Mesenchymal stem cell (in vitro differentiated cells and primary cell): ENCODE results near the gene ACTA2.
A peak's percentile ranks its signal among the peaks of the same experiment; 100 is the strongest.

ENCODE experiments used
- DNase-seq: peaks from one replicate; pipeline ENCODE4 v3.0.0-alpha.2; 2013
- H2AFZ ChIP-seq: one replicate; pipeline ENCODE4 v1.6.1; 2013; ENCODE audit warnings: low read depth, mild to moderate bottlenecking, control low read depth, inconsistent platforms, low read length, moderate library complexity
- H2AK5ac ChIP-seq: 2 replicates; pipeline ENCODE4 v1.6.1; 2013; ENCODE audit warnings: low read length, moderate library complexity, mild to moderate bottlenecking, inconsistent platforms; ENCODE audit not compliant: severe bottlenecking
- H2BK120ac ChIP-seq: one replicate; pipeline ENCODE4 v1.6.1; 2013; ENCODE audit warnings: low read depth, mild to moderate bottlenecking, inconsistent platforms, low read length, moderate library complexity
- H2BK12ac ChIP-seq, 2 experiments: one replicate each; pipeline ENCODE4 v1.6.1; 2013; ENCODE audit warnings: inconsistent platforms in 2 of 2, low read length in 2 of 2, mild to moderate bottlenecking in 2 of 2, moderate library complexity in 2 of 2, control low read depth in 1 of 2
- H2BK15ac ChIP-seq: one replicate; pipeline ENCODE4 v1.6.1; 2013; ENCODE audit warnings: mild to moderate bottlenecking, low read depth, inconsistent platforms; ENCODE audit not compliant: poor library complexity, severe bottlenecking
- H2BK5ac ChIP-seq: 2 replicates; pipeline ENCODE4 v1.6.1; 2013; ENCODE audit warnings: low read depth, mild to moderate bottlenecking, low read length, control low read depth, inconsistent platforms; ENCODE audit not compliant: poor library complexity, severe bottlenecking
- H3K14ac ChIP-seq, 2 experiments: one replicate each; pipeline ENCODE4 v1.6.1; 2013; ENCODE audit warnings: inconsistent platforms in 2 of 2, low read length in 2 of 2, control low read depth in 1 of 2, mild to moderate bottlenecking in 1 of 2, moderate library complexity in 1 of 2
- H3K18ac ChIP-seq, 2 experiments: one replicate each; pipeline ENCODE4 v1.6.1; 2013; ENCODE audit warnings: inconsistent platforms in 2 of 2, low read length in 2 of 2, control low read depth in 1 of 2, low read depth in 1 of 2, mild to moderate bottlenecking in 1 of 2
- H3K23ac ChIP-seq, 2 experiments: one replicate each; pipeline ENCODE4 v1.6.1; 2013; ENCODE audit warnings: inconsistent platforms in 2 of 2, low read length in 2 of 2, mild to moderate bottlenecking in 2 of 2, moderate library complexity in 2 of 2, control low read depth in 1 of 2
- H3K27ac ChIP-seq: 2 replicates; pipeline ENCODE4 v1.5.1; 2013; ENCODE audit warnings: mild to moderate bottlenecking, moderate library complexity, low read length, control low read depth, inconsistent platforms; ENCODE audit not compliant: poor library complexity, severe bottlenecking
- H3K27me3 ChIP-seq, 2 experiments: 2 replicates each; pipeline versions ENCODE4 v1.6.1 to v1.7.0; 2013; ENCODE audit warnings: low read length in 2 of 2, mild to moderate bottlenecking in 2 of 2, moderate library complexity in 2 of 2, control low read depth in 1 of 2, inconsistent platforms in 1 of 2; ENCODE audit not compliant: control insufficient read depth in 1 of 2, insufficient read depth in 1 of 2
- H3K36me3 ChIP-seq, 2 experiments: 2 replicates each; pipeline versions ENCODE4 v1.6.1 to v1.7.0; 2013; ENCODE audit warnings: low read length in 2 of 2, control low read depth in 1 of 2, inconsistent platforms in 1 of 2, low read depth in 1 of 2, mild to moderate bottlenecking in 1 of 2; ENCODE audit not compliant: insufficient read depth in 2 of 2, control insufficient read depth in 1 of 2
- H3K4ac ChIP-seq, 2 experiments: one replicate each; pipeline ENCODE4 v1.6.1; 2013; ENCODE audit warnings: inconsistent platforms in 2 of 2, low read length in 2 of 2, mild to moderate bottlenecking in 2 of 2, moderate library complexity in 2 of 2, control low read depth in 1 of 2, low read depth in 1 of 2
- H3K4me1 ChIP-seq: 2 replicates; pipeline ENCODE4 v1.6.1; 2013; ENCODE audit warnings: low read depth, low read length, control low read depth; ENCODE audit not compliant: control insufficient read depth, insufficient read depth
- H3K4me2 ChIP-seq: 2 replicates; pipeline ENCODE4 v1.6.1; 2013; ENCODE audit warnings: low read length, mild to moderate bottlenecking, inconsistent platforms; ENCODE audit not compliant: poor library complexity, severe bottlenecking
- H3K4me3 ChIP-seq, 2 experiments: 2 replicates each; pipeline versions ENCODE4 v1.5.1 to v1.7.0; 2013; ENCODE audit warnings: low read length in 2 of 2, mild to moderate bottlenecking in 2 of 2, control low read depth in 1 of 2, low read depth in 1 of 2; ENCODE audit not compliant: insufficient read depth in 1 of 2
- H3K79me1 ChIP-seq: replicated peaks from 2 replicates; pipeline ENCODE4 v1.6.1; 2013; ENCODE audit warnings: mild to moderate bottlenecking, control low read depth, low read length, inconsistent platforms; ENCODE audit not compliant: poor library complexity, severe bottlenecking
- H3K9ac ChIP-seq: 2 replicates; pipeline ENCODE4 v1.7.0; 2013; ENCODE audit warnings: mild to moderate bottlenecking, low read length, moderate library complexity
- H3K9me3 ChIP-seq: 2 replicates; pipeline ENCODE4 v1.7.0; 2013; ENCODE audit warnings: mild to moderate bottlenecking, low read length; ENCODE audit not compliant: control insufficient read depth
- H4K8ac ChIP-seq: one replicate; pipeline ENCODE4 v1.6.1; 2013; ENCODE audit warnings: inconsistent platforms, mild to moderate bottlenecking, low read length, moderate library complexity
- H4K91ac ChIP-seq: one replicate; pipeline ENCODE4 v1.6.1; 2013; ENCODE audit warnings: mild to moderate bottlenecking, low read length, inconsistent platforms
- WGBS: methylation state at CpG from one replicate; pipeline ENCODE4 v1.1.7; 2013; ENCODE audit warnings: mixed read lengths; 5-methylcytosine and 5-hydroxymethylcytosine counted together

The ACTA2 gene

DNA sequence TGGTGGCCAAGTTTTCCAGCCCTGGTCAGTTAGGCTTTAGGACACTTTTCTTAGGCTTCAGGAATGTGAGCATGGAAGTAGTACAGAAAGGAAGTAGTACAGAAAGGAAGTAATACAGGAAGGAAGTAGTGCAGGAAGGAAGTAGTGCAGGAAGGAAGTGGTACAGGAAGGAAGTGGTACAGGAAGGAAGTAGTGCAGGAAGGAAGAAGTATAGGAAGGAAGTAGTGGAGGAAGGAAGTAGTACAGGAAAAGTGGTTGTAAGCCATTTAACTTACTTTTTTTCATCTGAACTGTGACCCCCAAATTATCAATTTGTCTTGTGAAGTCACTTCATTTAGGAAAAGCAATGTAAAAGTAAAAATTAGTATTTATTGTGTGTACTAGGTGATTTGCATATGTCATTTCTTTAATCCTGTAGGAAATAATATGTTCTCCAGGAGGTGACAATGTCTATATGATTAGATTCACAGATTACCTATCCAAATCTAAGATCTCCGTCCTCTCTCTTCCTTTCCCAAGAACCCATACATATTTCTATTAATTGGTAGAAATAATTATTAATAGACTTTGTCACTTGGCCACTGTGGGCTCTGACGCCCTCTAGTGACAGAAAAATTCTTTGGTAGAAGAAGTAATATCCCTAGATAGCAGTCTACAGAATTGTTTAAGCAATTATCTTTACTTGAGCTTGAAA is 34.1 kb upstream of the ACTA2 start:
- Histone ChIP-seq H3K14ac (no peak overlapping the region), H3K4me3 (no peak overlapping the region), H2BK5ac (no peak overlapping the region), H3K9me3 (no peaks in the 10 kb centered on the region), H2BK120ac (no peak overlapping the region), H3K4me2 (no peak overlapping the region), H3K4me1 (peaks cover 6% of the 10 kb centered on the region), H4K91ac (no peak overlapping the region), H2BK15ac (no peak overlapping the region), H3K4ac (no peak overlapping the region), H3K36me3 (peaks cover 0 to 30% of the 10 kb centered on the region in 2 experiments), H3K27ac (no peak overlapping the region), H4K8ac (no peak overlapping the region), H2AK5ac (no peak overlapping the region), H2AFZ (no peak overlapping the region), H3K18ac (no peak overlapping the region), H3K79me1 (peaks cover 14% of the 10 kb centered on the region), H3K9ac (peak overlapping the region; percentile 95), H3K23ac (no peak overlapping the region), H3K27me3 (no peaks in the 10 kb centered on the region), H2BK12ac (no peak overlapping the region)
- 0% methylated on average over 1 of the region's 2 CpGs for WGBS
- DNase-seq = peak; percentile 61

DNA sequence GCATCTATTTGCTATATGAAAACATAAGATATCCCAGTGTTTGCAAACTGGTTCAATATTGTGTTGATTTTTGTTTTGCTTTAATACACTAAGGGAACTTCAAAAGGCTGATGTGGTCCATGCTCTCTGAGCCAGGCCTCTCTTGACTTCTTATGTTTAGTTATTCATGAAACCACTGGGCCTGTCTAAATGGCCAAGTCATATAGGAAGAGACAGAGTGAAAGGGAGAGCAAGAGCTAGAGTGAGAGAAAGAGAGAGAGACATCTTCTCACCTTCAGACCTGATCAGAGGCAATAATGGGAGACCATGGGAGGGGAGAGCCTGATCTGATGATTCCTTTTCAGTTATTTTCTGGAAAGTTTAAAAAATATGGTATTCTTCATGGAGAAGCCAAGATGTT is 32.0 kb upstream of the ACTA2 start:
- H2BK12ac ChIP-seq = no peak overlapping the region
- peaks cover 10% of the 10 kb centered on the region for H3K4me1 ChIP-seq
- H2BK15ac ChIP-seq = no peak overlapping the region
- no peak overlapping the region for H3K18ac ChIP-seq
- no peak overlapping the region for H2AFZ ChIP-seq
- peaks cover 0 to 33% of the 10 kb centered on the region in 2 experiments for H3K36me3 ChIP-seq
- no peak overlapping the region for H2BK5ac ChIP-seq
- H3K4ac ChIP-seq = no peak overlapping the region
- H3K4me3 ChIP-seq = no peak overlapping the region
- H3K27ac ChIP-seq = no peak overlapping the region
- no peak overlapping the region for H2AK5ac ChIP-seq
- peaks cover 14% of the 10 kb centered on the region for H3K79me1 ChIP-seq
- no peak overlapping the region for H2BK120ac ChIP-seq
- no peak overlapping the region for H3K23ac ChIP-seq
- H3K14ac ChIP-seq = no peak overlapping the region
- no peaks in the 10 kb centered on the region for H3K27me3 ChIP-seq
- no peak overlapping the region for H4K91ac ChIP-seq
- H3K9ac ChIP-seq = no peak overlapping the region
- DNase-seq = no peak
- H4K8ac ChIP-seq = no peak overlapping the region
- H3K4me2 ChIP-seq = no peak overlapping the region
- no peaks in the 10 kb centered on the region for H3K9me3 ChIP-seq

DNA sequence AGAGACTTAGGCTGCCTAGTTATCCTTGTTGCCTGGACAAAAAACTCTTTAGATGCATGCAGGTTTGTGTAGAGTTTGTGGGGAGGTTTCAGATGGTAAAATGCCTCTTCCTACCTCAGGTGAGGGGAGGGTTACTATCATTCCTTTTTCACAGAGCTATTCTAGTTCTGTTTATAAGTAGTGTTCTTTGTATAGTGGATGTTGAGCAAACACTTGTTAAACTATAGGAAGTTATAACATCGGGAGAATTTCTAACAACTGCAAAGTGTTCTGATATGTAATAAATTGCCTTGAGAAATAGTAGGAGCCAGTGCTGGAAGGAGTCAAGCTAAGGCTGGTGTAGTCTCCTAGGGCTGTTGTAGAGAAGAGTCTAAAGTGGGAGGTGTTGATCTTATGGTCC is 31.4 kb upstream of the ACTA2 start:
- no peak overlapping the region for H3K4me3 ChIP-seq
- no peak overlapping the region for H2AK5ac ChIP-seq
- no peak overlapping the region for H2BK12ac ChIP-seq
- no peaks in the 10 kb centered on the region for H3K9me3 ChIP-seq
- no peak overlapping the region for H3K18ac ChIP-seq
- H3K27me3 ChIP-seq = no peaks in the 10 kb centered on the region
- peaks cover 8% of the 10 kb centered on the region for H3K4me1 ChIP-seq
- no peak overlapping the region for H3K23ac ChIP-seq
- DNase-seq = no peak
- no peak overlapping the region for H3K27ac ChIP-seq
- H4K8ac ChIP-seq = no peak overlapping the region
- no peak overlapping the region for H3K14ac ChIP-seq
- H3K79me1 ChIP-seq = peaks cover 14% of the 10 kb centered on the region
- H4K91ac ChIP-seq = no peak overlapping the region
- H2BK120ac ChIP-seq = no peak overlapping the region
- H2AFZ ChIP-seq = no peak overlapping the region
- WGBS = 98% methylated on average over 1 of the region's 1 CpG
- no peak overlapping the region for H3K4me2 ChIP-seq
- no peak overlapping the region for H3K9ac ChIP-seq
- H2BK5ac ChIP-seq = no peak overlapping the region
- H3K36me3 ChIP-seq = peaks cover 0 to 33% of the 10 kb centered on the region in 2 experiments
- H3K4ac ChIP-seq = no peak overlapping the region
- H2BK15ac ChIP-seq = no peak overlapping the region

DNA sequence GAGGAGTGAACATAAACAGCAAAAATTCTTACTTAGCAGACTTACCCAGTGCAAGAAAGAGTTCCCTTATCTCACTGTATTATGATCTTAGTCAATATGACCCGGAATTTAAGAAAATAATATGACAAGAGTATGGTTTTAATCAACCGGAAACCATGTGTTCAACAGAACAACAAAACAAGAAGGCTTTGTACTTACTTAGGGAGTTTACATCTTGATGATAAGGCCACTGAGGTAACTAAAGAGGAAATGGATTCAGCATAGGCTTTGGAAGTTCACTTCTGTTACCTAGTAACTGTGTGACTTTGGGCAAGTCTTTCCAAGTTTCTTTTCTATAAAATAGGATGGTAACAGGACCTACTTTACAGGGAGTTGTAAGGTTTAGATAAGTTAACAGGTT is 30.6 kb upstream of the ACTA2 start:
- 86% methylated on average over 2 of the region's 2 CpGs for WGBS
- H3K9me3 ChIP-seq = no peaks in the 10 kb centered on the region

More for the DNA sequence above, 30.6 kb upstream of the ACTA2 start:
- no peak overlapping the region for H2BK15ac ChIP-seq
- H2AK5ac ChIP-seq = no peak overlapping the region
- H3K27me3 ChIP-seq = no peaks in the 10 kb centered on the region
- peaks cover 8% of the 10 kb centered on the region for H3K4me1 ChIP-seq
- H2BK120ac ChIP-seq = no peak overlapping the region
- peaks cover 0 to 33% of the 10 kb centered on the region in 2 experiments for H3K36me3 ChIP-seq
- H3K23ac ChIP-seq = no peak overlapping the region
- no peak overlapping the region for H3K14ac ChIP-seq
- H4K91ac ChIP-seq = no peak overlapping the region
- H3K27ac ChIP-seq = no peak overlapping the region
- no peak overlapping the region for H2AFZ ChIP-seq
- H2BK5ac ChIP-seq = no peak overlapping the region
- no peak overlapping the region for H3K4me3 ChIP-seq
- no peak overlapping the region for H4K8ac ChIP-seq
- H3K79me1 ChIP-seq = peaks cover 16% of the 10 kb centered on the region
- H2BK12ac ChIP-seq = no peak overlapping the region
- H3K4me2 ChIP-seq = no peak overlapping the region
- H3K18ac ChIP-seq = no peak overlapping the region
- H3K9ac ChIP-seq = no peak overlapping the region
- DNase-seq = no peak
- H3K4ac ChIP-seq = no peak overlapping the region
